Keratinocyte (primary cell): ENCODE data around the gene COA8. TPM values are rescaled to one million over a fixed set of nuclear protein-coding genes. Genes with fewer than 3 reads are reported as not detected.

Source experiments
- DNase-seq: peaks from one replicate; pipeline ENCODE4 v3.0.0-alpha.2; 2011; ENCODE audit warnings: low read depth, missing footprints, low spot score
- FAIRE-seq: peaks from 2 replicates; lab custom pipeline; 2011; peaks lifted over from hg19 to GRCh38; lab: Jason Lieb, UNC
- H2AFZ ChIP-seq: 2 replicates; pipeline ENCODE4 v1.6.0; 2012; ENCODE audit warnings: low read length, control low read depth, inconsistent platforms; ENCODE audit not compliant: control insufficient read depth
- H3K27ac ChIP-seq: 2 replicates; pipeline ENCODE4 v1.5.1; 2011; ENCODE audit warnings: low read length; ENCODE audit not compliant: control insufficient read depth, insufficient read depth
- H3K27me3 ChIP-seq: 3 replicates; pipeline ENCODE4 v1.6.0; 2011; ENCODE audit warnings: low read length; ENCODE audit not compliant: control insufficient read depth, insufficient read depth; ENCODE audit errors: extremely low read depth
- H3K36me3 ChIP-seq, 2 experiments: 2 replicates in 1 of 2; 3 replicates in 1 of 2; pipeline ENCODE4 v1.5.1; 2011; ENCODE audit warnings: low read length in 2 of 2, mild to moderate bottlenecking in 1 of 2; ENCODE audit not compliant: control insufficient read depth in 2 of 2, insufficient read depth in 2 of 2; ENCODE audit errors: extremely low read depth in 1 of 2
- H3K4me1 ChIP-seq: 3 replicates; pipeline ENCODE4 v1.5.1; 2011; ENCODE audit warnings: low read length; ENCODE audit not compliant: control insufficient read depth, insufficient read depth; ENCODE audit errors: extremely low read depth
- H3K4me2 ChIP-seq: 3 replicates; pipeline ENCODE4 v1.6.0; 2011; ENCODE audit warnings: low read depth, low read length; ENCODE audit not compliant: control insufficient read depth, insufficient read depth; ENCODE audit errors: extremely low read depth
- H3K4me3 ChIP-seq, 3 experiments: fragments of 200-600 bp in 1 of 3; sonication (generic) in 1 of 3; 2 replicates in 2 of 3; 3 replicates in 1 of 3; pipeline ENCODE4 v1.5.1; 2011 to 2016; ENCODE audit warnings: low read length in 3 of 3, mild to moderate bottlenecking in 3 of 3, control low read depth in 2 of 3, inconsistent platforms in 1 of 3, low read depth in 1 of 3, mixed read lengths in 1 of 3, mixed run types in 1 of 3, moderate library complexity in 1 of 3; ENCODE audit not compliant: control insufficient read depth in 2 of 3, insufficient read depth in 2 of 3; ENCODE audit errors: extremely low read depth in 1 of 3
- H3K79me2 ChIP-seq: 2 replicates; pipeline ENCODE4 v1.6.0; 2012; ENCODE audit warnings: low read length; ENCODE audit not compliant: control insufficient read depth, insufficient read depth
- H3K9ac ChIP-seq: 3 replicates; pipeline ENCODE4 v1.6.0; 2011; ENCODE audit warnings: low read length; ENCODE audit not compliant: control insufficient read depth, insufficient read depth; ENCODE audit errors: extremely low read depth
- H3K9me1 ChIP-seq: 3 replicates; pipeline ENCODE4 v1.6.0; 2011; ENCODE audit warnings: low read length; ENCODE audit not compliant: control insufficient read depth, insufficient read depth; ENCODE audit errors: extremely low read depth
- H3K9me3 ChIP-seq: 2 replicates; pipeline ENCODE4 v1.5.1; 2012; ENCODE audit warnings: low read depth, low read length; ENCODE audit not compliant: control insufficient read depth
- H4K20me1 ChIP-seq: 3 replicates; pipeline ENCODE4 v1.6.0; 2011; ENCODE audit warnings: low read length; ENCODE audit not compliant: control insufficient read depth, insufficient read depth; ENCODE audit errors: extremely low read depth
- EZH2 ChIP-seq: IDR thresholded peaks from one replicate; pipeline ENCODE4 v1.6.1; 2012; ENCODE audit warnings: inconsistent platforms, mild to moderate bottlenecking, low read length, moderate library complexity
- dilution Hi-C: fragments of 300-500 bp; cut with MboI; formaldehyde crosslinking; loops from one replicate; pipeline ENCODE4 v1.7.0; 2020; ENCODE audit warnings: low sequenced_read_pairs; ENCODE audit not compliant: extremely low pct_ligation_motif_present
- polyA plus RNA-seq, 5 experiments: library from polyadenylated mRNA; depleted of rRNA in 3 of 5; stranded (reverse) in 3 of 5; stranded (forward) in 1 of 5; unstranded in 1 of 5; fragments of >200 nt; gene quantifications; 1 replicate in 1 of 5; 2 replicates in 3 of 5; 3 replicates in 1 of 5; pipeline versions ENCODE4 v1.2.1 to v1.2.3, GENCODE V29; 2011 to 2012; ENCODE audit warnings: missing spikeins in 2 of 5, low read depth in 1 of 5, low replicate concordance in 1 of 5
- TF ChIP-seq, protein P1 (sequence below), 3 experiments: IDR thresholded peaks in 1 of 3; conservative IDR thresholded peaks in 1 of 3; optimal IDR thresholded peaks in 1 of 3; 2 replicates in 2 of 3; 3 replicates in 1 of 3; pipeline versions ENCODE3 to v1.5.1; 2011; ENCODE audit warnings: low read length in 3 of 3, mild to moderate bottlenecking in 3 of 3, moderate library complexity in 2 of 3, control low read depth in 1 of 3, inconsistent platforms in 1 of 3; ENCODE audit not compliant: insufficient read depth in 2 of 3; ENCODE audit errors: extremely low read depth in 1 of 3

Gene COA8
- polyA plus RNA-seq, 1 donor (not counting 4 experiments of a cell fraction or from before 2014, with no cell fraction given), result 24.8 TPM

DNA sequence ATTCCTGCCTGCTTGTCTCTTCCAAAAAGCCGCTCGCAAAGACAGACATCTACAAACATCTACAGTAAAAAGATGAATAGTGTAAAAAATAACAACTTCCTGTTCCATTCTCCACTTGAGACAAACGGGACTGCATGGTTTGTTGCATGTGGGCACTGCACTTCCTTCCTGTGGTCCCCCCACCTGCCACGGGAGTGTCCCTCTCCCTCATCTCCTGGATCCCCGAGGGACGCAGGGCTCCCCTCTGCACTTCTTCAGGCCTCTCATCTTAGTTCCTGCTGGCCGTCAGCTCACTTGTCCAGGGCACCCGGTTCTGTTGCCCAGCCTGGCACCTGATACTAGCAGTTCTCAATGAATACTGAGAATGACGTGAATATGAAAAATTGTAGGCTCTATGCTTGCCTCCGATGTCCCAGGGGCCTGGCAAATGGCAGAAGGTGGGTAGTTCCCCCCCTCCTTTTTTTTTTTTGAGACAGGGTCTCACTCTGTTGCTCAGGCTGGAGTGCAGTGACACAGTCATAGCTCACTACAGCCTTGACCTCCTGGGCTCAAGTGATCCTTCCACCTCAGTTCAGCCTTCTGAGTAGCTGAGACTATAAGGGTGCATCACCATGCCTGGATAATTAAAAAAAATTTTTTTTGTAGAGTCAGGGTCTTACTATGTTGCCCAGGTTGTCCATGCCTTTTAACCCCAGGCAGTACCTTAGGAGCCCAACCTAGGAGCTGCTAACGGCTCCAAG, 62.8 kb downstream of the COA8 start:
- Histone ChIP-seq H4K20me1 (peaks cover 1% of the 10 kb centered on the region), H3K9me1 (no peaks in the 10 kb centered on the region), H3K79me2 (peaks cover 15% of the 10 kb centered on the region), H3K9me3 (no peaks in the 10 kb centered on the region), H3K4me3 (no peak overlapping the region), H2AFZ (peak overlapping the region; percentile 74), H3K27ac (peak overlapping the region; percentile 55), H3K9ac (peak overlapping the region; percentile 38), H3K36me3 (no peaks in the 10 kb centered on the region), H3K27me3 (no peaks in the 10 kb centered on the region), H3K4me2 (peak overlapping the region; percentile 57), H3K4me1 (peaks cover 25% of the 10 kb centered on the region)
- TF ChIP-seq, protein P1, sequence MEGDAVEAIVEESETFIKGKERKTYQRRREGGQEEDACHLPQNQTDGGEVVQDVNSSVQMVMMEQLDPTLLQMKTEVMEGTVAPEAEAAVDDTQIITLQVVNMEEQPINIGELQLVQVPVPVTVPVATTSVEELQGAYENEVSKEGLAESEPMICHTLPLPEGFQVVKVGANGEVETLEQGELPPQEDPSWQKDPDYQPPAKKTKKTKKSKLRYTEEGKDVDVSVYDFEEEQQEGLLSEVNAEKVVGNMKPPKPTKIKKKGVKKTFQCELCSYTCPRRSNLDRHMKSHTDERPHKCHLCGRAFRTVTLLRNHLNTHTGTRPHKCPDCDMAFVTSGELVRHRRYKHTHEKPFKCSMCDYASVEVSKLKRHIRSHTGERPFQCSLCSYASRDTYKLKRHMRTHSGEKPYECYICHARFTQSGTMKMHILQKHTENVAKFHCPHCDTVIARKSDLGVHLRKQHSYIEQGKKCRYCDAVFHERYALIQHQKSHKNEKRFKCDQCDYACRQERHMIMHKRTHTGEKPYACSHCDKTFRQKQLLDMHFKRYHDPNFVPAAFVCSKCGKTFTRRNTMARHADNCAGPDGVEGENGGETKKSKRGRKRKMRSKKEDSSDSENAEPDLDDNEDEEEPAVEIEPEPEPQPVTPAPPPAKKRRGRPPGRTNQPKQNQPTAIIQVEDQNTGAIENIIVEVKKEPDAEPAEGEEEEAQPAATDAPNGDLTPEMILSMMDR (optimal IDR thresholded peaks at IDR 0.05 in 1 of 3, IDR thresholded peaks at IDR 0.05 in 1 of 3, conservative IDR thresholded peaks at IDR 0.05 in 1 of 3; ENCODE audit: extremely low read depth in 1 of 3, insufficient read depth in 2 of 3, low read length in 3 of 3), result no peak
- no peak for TF ChIP-seq EZH2
- dilution Hi-C loops, result no loop called here
- no peak for DNase-seq
- no peak for FAIRE-seq

GRCh38 chr14:103626146-103626850, 63.5 kb downstream of the COA8 start:
- Histone ChIP-seq H3K4me1 (peaks cover 30% of the 10 kb centered on the region), H3K9me1 (no peaks in the 10 kb centered on the region), H3K4me3 (no peak overlapping the region), H3K36me3 (no peaks in the 10 kb centered on the region), H4K20me1 (peaks cover 4% of the 10 kb centered on the region), H3K27ac (no peak overlapping the region), H3K9me3 (no peaks in the 10 kb centered on the region), H3K4me2 (no peak overlapping the region), H2AFZ (no peak overlapping the region), H3K27me3 (no peaks in the 10 kb centered on the region), H3K9ac (no peak overlapping the region), H3K79me2 (peaks cover 23% of the 10 kb centered on the region)
- DNase-seq (no peak), FAIRE-seq (no peak)
- dilution Hi-C loops, result no loop called here
- TF ChIP-seq, protein P1 (optimal IDR thresholded peaks at IDR 0.05 in 1 of 3, IDR thresholded peaks at IDR 0.05 in 1 of 3, conservative IDR thresholded peaks at IDR 0.05 in 1 of 3; ENCODE audit: extremely low read depth in 1 of 3, insufficient read depth in 2 of 3, low read length in 3 of 3), result no peak
- no peak for TF ChIP-seq EZH2
